GM19397 (cell line): ENCODE measurements around the gene PDYN.

Source experiments
- ATAC-seq: cut with Tn5 transposase; IDR thresholded peaks from one replicate; pipeline ENCODE4 v1.9.1; 2021; ENCODE audit warnings: mild to moderate bottlenecking, moderate library complexity; ENCODE audit not compliant: unreplicated experiment

The PDYN gene

DNA sequence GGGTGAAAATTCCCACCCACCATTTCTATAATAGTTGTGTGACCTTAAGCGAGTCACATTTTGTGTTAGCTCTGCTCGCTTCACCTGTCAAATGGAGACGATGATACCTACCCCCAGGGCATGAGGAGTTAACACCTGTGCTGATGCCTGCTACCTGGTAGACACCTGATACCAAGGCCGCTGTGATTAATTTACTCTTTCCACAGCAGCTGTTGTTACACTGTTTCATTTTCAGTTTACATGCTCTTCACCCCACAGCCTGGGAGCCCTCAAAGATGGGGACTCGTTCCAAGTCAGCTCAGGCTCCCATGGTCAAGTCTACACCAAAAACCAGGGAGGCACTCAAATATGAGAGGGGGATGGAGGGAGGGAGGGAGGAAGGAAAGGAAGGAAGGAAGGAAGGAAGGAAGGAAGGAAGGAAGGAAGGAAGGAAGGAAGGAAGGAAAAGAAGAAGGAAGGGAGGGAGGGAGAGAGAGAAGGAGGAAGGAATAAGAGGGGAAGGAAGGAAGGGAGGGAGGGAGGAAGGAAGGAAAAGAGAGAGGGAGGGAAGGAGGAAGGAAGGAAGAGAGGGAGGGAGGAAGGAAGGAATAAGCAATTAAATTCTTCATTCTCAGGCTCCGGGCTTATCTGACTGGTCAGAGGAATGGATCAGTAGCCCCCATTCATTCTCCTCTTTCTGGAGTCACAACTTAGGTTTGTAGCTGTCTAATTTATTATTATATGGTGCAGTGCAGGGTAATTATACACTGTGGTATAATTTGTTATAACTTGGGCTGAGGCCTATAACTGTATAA is 40.9 kb downstream of the PDYN start:
- ATAC-seq: no peak

DNA sequence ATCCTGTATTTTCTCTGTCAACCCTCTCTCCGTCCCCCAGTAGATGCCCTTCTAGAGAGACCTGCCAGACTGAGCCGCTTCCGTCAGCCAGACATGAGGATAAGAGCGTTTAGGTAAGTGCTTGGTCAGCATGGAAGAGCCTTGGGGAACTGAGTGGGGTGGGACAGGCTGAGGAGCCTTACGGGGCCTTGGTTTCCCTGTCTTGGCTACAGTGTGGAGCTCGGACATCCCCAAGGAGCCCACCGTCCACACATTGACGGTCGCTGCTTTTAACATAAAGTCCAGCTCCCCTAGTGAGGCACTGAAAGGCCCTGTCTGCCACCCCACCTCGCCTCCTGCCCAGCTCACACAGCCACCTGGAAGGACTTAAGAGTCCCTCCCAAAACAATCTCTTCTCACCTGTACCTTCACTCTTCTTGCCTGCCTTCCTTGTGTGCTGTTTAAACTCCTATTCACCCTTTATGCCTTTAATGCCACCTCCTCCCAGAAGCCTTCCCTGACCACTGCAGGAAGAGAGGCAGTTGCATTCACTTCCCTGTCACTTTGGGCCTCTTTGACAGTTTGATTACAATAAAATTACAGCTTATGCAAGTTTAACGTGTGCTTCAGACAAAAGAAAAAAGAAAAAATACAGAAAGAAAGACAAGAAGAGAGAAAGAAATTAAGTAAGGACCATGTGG is 42.3 kb downstream of the PDYN start:
- ATAC-seq: no peak

DNA sequence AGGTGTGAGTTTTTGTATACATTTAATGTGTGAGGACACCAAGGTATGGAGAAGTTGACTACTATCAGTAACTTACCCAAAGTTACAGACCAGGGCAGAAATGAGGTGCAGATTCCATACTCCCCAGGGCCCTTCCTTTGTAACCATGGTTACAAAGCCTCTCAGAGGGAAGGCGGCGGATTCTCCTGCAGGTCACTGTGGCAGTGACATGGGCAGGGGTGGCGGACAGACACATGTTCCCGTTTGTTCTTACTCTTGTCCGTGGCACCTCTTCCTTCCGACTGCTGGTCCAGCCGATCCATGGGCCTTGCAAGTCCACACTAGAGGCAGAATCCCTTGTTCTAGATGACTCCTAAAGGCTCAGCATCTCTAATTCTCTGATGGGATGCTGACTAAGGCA is 43.0 kb downstream of the PDYN start:
- no peak for ATAC-seq

DNA sequence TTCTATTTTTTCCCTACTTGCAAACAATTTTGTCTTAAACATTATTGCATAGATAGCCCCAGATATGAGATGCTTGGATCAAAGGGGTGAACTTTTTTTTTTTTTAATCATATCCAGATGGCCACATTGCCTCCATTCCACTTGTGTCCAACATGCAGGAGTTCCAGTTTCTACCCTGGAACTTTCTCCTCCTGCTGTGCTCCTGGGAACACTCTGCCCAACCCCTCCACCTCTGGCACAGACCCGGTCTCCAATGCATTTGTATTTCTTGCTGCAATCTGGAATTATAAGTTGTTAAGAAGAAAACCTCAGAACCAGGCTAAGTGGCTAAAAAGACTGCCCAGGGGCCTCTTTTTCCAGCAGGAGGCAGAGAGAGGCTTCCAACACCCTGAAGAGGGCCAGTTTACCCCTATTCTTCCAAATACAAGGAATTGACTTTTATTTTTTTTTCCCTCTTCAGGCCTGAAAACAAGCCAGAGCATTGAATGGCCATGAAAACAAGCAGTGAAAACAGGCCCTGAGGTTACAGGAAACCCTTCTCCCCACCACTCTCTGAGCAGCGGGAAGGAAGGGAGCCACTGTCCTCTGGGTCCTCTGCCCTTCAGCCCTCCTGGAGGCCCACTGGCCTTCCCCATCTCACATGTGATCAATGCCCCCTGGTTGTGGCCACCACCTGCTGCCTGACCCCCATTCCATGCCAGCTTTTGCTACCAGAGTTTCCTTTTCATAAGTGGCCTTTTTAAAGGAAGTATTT is 44.3 kb downstream of the PDYN start:
- no peak for ATAC-seq

DNA sequence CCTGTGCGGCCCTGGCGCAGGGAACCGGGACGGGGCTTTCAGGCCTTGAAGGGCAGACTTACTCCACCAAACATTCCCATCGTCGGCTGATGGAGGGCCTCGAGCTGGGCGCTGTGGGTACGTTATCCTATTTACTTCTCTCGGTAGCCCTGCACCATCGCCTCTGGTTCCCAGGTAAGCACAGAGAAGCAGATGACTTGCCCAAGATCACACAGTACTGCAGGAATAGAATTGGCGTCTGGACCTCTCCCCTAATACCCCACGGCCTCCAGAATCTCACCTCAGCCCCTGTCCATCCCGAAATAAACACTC is 46.4 kb downstream of the PDYN start:
- no peak for ATAC-seq

DNA sequence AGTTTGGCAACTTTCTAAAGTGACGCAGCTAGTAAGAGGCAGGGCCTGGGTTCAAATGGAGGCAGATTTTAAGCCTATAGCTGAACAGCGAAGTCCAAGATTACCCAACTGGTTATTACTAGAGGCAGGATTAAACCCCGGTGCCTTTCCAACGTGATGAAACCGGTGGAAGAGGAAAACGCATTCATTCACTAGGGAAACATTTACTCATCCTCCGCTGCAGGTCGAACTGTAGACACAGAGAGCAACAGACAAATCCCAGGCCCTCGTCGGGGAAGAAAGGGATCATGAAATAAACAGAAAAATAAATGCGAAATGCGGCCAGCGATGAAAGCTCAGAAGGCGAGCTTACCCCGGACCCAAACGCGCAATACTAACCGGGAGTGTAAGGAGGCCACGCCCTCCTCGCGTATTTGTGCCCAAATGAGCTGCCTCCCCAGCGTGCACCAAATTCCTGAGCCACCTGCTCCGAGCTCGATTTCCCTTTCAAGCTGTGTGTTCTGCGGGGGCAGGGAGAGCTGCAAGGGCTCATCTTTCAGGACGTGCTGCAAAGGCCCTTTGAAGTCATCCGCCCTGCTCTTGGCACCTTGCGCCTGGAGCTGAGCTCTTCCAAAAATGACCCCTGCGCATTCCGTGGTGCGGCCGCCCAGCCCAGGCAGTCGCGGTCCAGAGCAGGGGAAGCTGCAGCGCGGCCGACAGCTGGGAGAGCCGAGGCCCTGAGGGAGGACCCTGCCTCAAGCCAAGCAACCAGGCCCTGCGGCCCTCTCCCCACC is 46.9 kb downstream of the PDYN start:
- ATAC-seq: no peak

DNA sequence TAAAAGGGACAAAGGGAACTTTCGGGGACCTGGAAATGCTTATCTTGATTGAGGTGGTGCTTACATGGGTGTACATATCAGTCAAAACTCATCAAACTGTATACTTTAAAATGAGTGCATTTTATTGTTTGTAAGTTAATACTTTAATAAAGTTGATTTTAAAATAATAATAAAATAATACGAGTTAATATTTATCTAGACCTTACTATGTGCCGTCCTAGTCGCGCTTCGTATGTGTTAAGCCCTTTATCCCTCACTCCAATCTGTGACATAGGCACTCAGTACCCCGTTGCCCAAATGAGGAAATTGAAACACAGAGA is 47.5 kb downstream of the PDYN start:
- ATAC-seq: no peak

DNA sequence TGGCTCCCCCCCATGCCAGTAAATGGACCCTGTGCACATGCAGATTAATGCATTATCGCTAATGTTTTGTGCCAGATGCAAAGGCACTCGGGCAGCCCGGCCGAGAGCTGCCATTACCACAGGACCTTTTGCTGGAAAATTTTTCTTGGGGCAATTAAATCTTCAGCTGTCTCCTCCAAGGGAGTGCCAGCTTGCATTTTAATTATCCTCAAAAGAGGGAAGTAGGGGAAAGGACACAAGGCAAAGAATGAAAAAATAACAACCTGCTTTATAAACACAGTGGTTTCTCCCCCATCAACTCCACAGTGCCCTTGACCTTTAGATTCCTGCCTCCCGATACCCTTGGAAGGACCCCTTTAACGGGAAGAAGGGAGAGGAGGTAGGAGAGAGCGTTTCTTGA is 48.2 kb downstream of the PDYN start:
- ATAC-seq: no peak

DNA sequence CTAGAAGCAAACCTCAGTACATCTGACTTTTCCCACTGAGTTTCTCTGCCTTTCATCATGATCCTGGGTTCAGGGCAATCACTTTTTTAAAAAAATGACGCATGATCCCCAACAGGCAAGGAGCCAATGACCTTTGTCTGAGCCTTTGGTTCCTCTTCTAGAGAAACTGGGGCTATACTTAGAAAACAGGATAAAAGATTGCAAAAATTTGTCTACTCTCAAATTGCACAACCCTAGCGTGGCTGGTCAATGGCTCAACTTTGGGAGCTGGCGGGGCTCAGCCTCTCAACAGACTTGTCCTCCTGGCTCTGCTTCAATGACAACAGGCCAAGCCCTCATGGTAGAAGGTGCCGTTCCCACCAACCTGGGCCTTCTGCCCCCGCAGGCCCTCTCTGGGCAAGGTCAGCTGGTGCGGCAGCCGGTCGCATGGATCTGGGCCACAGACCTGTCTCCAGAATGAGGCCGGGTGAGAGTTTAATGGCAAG is 48.7 kb downstream of the PDYN start:
- no peak for ATAC-seq

DNA sequence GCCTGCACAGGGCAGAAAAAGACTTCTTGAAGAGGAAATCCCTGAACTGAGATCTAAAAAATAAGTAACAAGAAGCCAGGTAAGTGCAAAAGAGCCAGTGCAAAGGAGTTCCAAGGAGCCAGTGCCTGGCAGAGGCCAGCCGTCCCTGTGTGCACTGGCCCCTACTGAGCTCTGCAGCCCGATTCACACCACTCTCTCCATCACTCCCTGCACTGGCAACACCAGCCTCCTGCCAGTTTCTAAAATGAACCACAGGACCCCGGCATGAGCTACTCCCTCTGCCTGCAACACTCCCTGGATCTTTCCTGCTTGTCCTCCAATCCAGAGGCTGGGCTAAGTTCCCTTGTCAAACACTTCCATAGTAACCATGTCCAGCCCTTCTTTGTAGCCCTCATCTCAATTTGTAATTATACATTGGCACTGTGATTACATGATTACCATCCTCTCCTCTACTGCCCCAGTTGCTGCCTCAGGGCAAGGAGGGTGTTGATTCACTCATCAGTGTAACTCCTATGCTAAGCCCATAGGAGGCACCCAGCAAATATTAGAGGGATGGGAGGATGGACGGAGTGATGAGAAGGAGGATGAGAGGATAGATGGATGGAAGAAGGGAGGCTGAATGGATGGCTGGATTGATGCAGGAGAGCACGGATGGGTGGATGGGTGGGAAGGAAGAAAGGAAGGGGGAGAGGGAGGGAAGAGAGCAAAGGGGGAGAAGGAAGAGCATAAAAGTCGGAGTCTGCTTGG is 49.3 kb downstream of the PDYN start:
- ATAC-seq: no peak

DNA sequence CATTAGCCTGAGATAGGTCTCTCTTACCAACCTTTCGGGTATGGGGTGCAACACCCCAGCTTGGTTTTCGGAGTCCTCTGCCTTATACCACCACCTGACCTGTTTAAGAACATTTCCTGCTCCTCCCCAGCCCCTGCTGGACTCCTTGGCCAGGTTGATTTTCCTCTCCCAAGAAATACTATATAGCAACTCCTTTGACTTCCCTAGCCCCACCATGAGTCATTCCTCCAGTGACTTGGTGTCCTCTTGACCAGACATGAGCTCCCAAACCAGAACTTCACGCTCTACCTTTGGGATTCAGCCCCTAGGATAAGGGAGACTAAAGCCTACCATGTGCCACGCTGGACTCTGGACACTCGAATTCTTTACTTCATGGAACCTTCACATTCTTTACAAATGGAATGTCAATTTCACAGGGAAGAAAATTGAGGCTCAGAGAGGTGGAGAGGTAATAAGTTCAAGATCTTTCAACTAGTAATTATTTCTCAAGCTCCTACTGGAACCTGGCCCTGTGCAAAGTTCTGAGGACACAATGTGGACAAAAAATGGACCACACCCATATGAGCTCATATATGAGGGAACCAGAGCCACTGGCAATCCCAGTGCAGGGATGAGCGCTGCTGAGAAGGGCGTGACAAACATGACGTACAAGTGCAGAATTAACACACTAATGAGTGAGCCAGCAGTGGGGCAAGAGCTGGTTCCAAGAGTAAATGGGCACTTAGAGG is 50.4 kb downstream of the PDYN start:
- ATAC-seq: no peak

DNA sequence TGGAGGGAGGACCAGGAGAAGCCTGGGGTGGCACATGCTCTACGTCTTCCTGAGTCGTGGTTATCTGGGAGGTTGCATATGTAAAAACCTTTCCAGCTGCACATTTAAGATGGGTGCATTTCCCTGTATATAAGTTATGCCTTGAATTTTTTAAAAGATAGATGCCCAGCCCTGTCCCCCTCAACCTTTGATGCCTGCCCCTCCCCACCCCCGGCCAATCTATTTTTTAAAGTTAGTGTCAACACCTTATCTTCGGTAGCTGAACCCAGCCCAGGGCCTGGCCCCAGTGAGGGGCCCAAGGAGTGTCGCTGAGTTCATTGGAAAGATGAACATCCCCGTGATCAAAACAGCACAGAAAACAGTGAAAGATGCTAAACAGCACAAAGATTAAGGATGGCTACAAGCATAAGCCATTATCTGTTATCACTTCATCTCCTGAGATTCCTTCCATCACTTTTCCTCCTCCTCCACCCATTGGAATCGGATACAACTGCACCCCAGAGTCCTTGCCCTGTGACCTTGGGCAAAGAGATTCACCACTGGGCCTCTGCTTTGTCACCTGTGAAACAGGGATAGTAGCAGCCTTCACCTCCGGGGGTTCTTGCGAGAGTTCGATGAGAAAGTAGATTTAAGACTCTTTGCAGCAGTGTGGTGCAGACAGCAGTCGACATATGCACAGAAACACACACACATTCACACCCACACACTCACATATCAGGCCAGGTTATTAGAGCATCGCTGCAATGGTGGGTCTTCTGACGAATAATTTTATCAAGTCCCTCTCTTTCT is 51.2 kb downstream of the PDYN start:
- ATAC-seq: no peak

DNA sequence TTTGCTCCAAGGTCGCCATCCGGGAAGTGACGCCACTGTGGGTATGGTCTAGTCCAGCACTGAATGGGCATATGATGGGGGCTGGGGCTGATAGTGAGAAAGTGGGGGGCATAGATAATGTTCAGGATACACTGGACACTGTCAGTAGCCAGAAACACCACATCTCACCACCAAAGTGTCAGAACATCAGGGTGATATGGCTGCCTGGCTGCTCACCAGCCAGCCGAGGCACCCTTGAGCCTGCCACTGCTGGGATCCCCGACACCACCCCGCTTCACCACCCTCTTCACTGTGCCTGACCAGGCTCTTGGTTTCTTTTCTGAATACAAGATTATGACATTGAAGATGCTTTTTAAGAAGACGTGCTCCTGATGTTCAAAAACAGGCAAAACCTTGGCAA is 51.8 kb downstream of the PDYN start:
- ATAC-seq: no peak

DNA sequence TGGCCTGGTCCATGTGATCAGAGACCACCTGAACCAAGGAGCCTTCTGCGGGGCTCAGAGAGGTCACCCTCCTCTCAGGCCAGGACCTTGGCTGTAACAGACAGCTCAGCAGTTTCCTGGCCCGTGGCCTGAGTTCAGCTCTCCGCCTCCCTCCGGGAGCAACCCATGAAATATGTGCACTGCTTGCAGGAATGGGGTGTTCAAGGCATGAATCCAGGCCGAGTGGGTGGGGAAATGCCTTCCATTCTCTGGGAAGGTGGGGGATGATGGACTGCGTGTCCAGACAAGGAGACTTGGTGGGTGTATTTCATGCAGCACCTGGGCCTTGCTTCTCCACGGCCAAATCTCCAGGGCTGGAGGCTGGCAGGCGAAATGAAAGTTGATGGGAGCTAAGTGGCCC is 52.6 kb downstream of the PDYN start:
- no peak for ATAC-seq

DNA sequence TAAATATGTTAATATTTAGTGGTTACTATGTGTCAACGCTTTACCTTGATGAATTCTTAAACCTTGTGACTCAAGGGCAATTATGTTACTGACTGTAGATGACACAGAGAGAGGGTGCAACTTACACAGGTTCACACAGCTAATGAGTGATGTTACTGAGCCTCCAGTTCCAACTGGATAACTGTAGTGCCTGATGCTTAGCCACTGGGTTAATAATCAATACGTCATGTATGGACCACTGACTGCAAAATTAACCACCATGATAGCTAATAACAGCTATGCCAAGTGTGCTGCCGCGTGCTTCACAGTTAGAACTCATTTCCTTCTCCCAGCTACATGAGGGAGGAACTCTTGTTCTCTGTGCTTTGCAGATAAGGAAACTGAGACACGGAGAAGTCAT is 53.3 kb downstream of the PDYN start:
- no peak for ATAC-seq

DNA sequence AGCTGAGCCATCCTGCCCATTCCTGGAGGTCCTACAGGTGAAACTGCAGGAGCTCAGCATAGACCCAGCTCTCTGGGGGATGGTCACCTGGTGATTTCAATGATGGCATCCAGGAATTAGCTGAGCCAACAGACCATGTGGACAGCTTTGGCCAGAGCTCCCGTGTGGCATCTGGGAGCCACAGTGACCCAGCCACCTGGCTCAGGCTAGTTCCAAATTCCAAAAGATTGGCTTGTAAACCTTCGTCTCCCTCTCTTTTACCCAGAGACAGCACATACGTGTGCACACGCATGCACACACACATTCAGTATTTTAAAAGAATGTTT is 54.6 kb downstream of the PDYN start:
- ATAC-seq: no peak

DNA sequence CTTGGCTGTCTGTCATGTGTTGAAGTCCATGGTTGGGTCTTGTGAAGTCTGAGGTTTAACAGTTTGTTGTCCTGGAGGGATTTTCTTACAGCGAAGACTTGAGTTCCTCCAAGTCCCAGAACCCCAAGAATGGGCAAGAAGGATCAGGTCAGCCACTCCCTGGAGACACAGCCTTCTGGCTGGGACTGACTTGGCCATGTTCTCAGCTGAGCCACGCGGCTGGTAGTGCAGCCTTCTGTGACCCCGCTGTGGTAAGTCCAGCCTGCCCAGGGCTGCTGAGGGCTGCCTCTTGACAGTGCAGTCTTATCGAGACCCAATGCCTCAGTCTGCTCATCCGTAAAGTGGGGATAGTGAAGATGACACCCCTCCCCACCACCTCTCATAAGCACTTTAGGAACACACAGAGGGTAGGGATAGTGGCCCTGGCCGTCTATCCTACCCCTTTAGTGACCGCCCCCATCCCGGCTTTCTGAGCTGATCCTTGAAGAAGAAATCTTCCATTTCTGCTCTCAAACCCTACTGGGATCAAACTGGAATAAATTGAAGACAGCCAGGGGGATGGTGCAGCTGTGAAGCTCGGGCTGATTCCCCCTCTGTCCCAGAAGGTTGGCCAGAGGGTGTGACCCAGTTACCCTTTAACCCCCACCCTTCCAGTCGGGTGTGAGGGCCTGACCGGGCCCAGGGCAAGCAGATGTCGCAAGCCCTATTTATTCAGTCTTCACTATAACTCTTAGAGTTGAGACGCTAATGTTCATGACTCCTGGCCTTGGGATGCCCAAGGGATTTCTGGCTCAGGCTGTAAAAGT is 55.2 kb downstream of the PDYN start:
- ATAC-seq: no peak

DNA sequence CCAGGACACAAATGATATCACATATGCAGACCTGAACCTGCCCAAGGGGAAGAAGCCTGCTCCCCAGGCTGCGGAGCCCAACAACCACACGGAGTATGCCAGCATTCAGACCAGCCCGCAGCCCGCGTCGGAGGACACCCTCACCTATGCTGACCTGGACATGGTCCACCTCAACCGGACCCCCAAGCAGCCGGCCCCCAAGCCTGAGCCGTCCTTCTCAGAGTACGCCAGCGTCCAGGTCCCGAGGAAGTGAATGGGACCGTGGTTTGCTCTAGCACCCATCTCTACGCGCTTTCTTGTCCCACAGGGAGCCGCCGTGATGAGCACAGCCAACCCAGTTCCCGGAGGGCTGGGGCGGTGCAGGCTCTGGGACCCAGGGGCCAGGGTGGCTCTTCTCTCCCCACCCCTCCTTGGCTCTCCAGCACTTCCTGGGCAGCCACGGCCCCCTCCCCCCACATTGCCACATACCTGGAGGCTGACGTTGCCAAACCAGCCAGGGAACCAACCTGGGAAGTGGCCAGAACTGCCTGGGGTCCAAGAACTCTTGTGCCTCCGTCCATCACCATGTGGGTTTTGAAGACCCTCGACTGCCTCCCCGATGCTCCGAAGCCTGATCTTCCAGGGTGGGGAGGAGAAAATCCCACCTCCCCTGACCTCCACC is 56.4 kb downstream of the PDYN start:
- ATAC-seq: no peak
